KMS-11 (cell line): ENCODE results near the gene NT5C2.
"Not testable (repeated sequence)": the region's sequence is repeated elsewhere in the genome, so short reads cannot be mapped to it uniquely, and the experiment has no call there.

Source experiments
- H2AFZ ChIP-seq: fragments of 200-600 bp; sonication (generic); 2 replicates; pipeline ENCODE4 v1.6.1; 2016; ENCODE audit warnings: antibody characterized with exemption, mixed run types, low read depth
- H3K27ac ChIP-seq: fragments of 200-600 bp; sonication (generic); 2 replicates; pipeline ENCODE4 v1.6.1; 2016; ENCODE audit warnings: mild to moderate bottlenecking, mixed run types
- H3K27me3 ChIP-seq: fragments of 200-600 bp; sonication (generic); 2 replicates; pipeline ENCODE4 v1.6.1; 2017; ENCODE audit warnings: mild to moderate bottlenecking, low read depth, mixed run types, moderate library complexity; ENCODE audit not compliant: insufficient read depth
- H3K36me3 ChIP-seq: fragments of 200-600 bp; sonication (generic); 2 replicates; pipeline ENCODE4 v1.6.1; 2017; ENCODE audit warnings: mild to moderate bottlenecking, mixed run types; ENCODE audit not compliant: insufficient read depth
- H3K4me1 ChIP-seq: fragments of 200-600 bp; sonication (generic); 2 replicates; pipeline ENCODE4 v1.6.1; 2016; ENCODE audit warnings: mild to moderate bottlenecking, low read depth, mixed run types; ENCODE audit not compliant: poor library complexity, severe bottlenecking
- H3K4me2 ChIP-seq: fragments of 200-600 bp; sonication (generic); 2 replicates; pipeline ENCODE4 v1.7.0; 2016; ENCODE audit warnings: mild to moderate bottlenecking, mixed run types
- H3K4me3 ChIP-seq: fragments of 200-600 bp; sonication (generic); IDR thresholded peaks from 2 replicates; pipeline ENCODE4 v1.6.1; 2017; ENCODE audit warnings: low read depth, low read length, mixed read lengths; ENCODE audit not compliant: insufficient read depth
- H3K79me2 ChIP-seq: fragments of 200-600 bp; sonication (generic); 2 replicates; pipeline ENCODE4 v1.6.1; 2016; ENCODE audit warnings: low read depth, mixed run types; ENCODE audit not compliant: insufficient read depth
- H3K9ac ChIP-seq: fragments of 200-600 bp; sonication (generic); 2 replicates; pipeline ENCODE4 v1.6.1; 2016; ENCODE audit warnings: mild to moderate bottlenecking, mixed run types
- H4K20me1 ChIP-seq: fragments of 200-600 bp; sonication (generic); 2 replicates; pipeline ENCODE4 v1.6.1; 2016; ENCODE audit warnings: mild to moderate bottlenecking, mixed run types; ENCODE audit not compliant: insufficient read depth
- TF ChIP-seq, protein P1 (sequence below): fragments of 200-600 bp; sonication (generic); conservative IDR thresholded peaks from 2 replicates; pipeline ENCODE4 v1.6.1; 2017; ENCODE audit warnings: low read depth, mild to moderate bottlenecking, antibody characterized with exemption, low read length, moderate library complexity, mixed read lengths

The NT5C2 gene

DNA sequence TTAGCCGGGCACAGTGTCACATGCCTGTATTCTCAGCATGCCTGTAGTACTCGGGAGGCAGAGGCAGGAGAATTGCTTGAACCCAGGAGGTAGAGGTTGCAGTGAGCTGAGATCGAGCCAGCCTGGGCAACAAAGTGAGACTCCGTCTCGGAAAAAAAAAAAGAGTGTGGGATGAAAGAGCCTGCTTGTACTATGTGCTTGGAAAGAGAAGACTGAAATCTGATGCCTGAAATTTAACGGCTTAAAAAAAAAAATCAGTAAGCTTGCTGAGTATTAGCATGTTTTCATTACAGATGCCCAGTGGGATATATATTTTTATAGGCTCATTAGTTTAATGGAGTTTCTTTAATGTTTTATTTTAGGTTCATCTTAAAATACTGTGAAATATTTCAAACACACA lies 4.2 kb downstream of the NT5C2 start:
- Histone ChIP-seq H3K79me2 (peaks cover 66% of the 10 kb centered on the region), H3K4me2 (no peak overlapping the region), H4K20me1 (0 out of 2 replicates have a peak, but pooled peaks cover 3% of the 10 kb centered on the region), H3K27ac (no peak overlapping the region), H3K4me3 (no peak overlapping the region), H3K4me1 (peaks cover 16% of the 10 kb centered on the region), H3K9ac (no peak overlapping the region), H2AFZ (no peak overlapping the region), H3K36me3 (no peaks in the 10 kb centered on the region), H3K27me3 (no peaks in the 10 kb centered on the region)
- TF ChIP-seq, protein P1, sequence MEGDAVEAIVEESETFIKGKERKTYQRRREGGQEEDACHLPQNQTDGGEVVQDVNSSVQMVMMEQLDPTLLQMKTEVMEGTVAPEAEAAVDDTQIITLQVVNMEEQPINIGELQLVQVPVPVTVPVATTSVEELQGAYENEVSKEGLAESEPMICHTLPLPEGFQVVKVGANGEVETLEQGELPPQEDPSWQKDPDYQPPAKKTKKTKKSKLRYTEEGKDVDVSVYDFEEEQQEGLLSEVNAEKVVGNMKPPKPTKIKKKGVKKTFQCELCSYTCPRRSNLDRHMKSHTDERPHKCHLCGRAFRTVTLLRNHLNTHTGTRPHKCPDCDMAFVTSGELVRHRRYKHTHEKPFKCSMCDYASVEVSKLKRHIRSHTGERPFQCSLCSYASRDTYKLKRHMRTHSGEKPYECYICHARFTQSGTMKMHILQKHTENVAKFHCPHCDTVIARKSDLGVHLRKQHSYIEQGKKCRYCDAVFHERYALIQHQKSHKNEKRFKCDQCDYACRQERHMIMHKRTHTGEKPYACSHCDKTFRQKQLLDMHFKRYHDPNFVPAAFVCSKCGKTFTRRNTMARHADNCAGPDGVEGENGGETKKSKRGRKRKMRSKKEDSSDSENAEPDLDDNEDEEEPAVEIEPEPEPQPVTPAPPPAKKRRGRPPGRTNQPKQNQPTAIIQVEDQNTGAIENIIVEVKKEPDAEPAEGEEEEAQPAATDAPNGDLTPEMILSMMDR: no peak

DNA sequence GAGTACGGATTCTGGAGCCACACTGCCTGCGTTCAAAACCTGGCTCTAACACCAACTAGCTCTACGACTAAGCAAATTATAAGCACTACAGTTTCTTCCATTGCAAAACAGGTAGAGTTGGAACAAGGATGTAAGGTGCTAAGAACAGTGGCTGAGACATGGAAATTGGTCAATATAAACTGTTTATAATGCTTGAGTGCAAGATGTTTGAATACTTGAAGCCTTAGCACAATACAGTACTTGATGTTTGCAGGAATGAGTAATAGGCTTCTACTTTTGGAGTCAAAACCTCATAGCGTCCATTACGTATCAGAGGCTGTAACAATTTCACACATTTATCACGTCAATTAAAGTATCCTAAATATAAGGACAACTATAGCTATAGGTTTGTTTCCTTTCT lies 6.9 kb downstream of the NT5C2 start:
- H2AFZ ChIP-seq: no peak overlapping the region
- H3K27me3 ChIP-seq: no peaks in the 10 kb centered on the region
- no peak overlapping the region for H3K4me2 ChIP-seq
- H4K20me1 ChIP-seq: 0 out of 2 replicates have a peak, but pooled peaks cover 3% of the 10 kb centered on the region
- H3K36me3 ChIP-seq: no peaks in the 10 kb centered on the region
- no peak overlapping the region for H3K27ac ChIP-seq
- H3K4me3 ChIP-seq: no peak overlapping the region
- peaks cover 61% of the 10 kb centered on the region; the same call in 1 of the 2 replicates for H3K79me2 ChIP-seq
- TF ChIP-seq, protein P1: no peak
- H3K4me1 ChIP-seq: peaks cover 19% of the 10 kb centered on the region
- H3K9ac ChIP-seq: no peak overlapping the region

DNA sequence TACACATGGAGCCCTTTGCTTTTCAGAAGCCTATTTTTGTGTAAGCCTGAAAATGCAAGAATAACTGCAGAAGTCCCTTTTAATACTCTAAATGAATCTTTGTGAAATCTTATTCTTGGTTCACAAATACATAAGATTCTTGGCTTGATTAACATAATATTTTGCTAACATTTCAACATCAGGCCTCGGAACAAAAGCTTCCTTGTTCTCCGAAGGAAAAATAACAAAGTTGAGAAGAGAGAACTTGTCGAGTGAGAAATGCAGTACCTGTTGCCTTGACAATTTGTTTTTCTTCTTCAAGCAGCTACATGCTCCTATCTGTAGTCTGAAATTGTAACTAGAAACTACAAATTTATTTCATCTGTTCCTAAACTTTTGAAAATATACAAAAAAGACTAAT lies 8.5 kb downstream of the NT5C2 start:
- H3K27me3 ChIP-seq: no peaks in the 10 kb centered on the region
- peaks cover 15% of the 10 kb centered on the region for H3K4me1 ChIP-seq
- no peak overlapping the region for H3K27ac ChIP-seq
- H3K4me2 ChIP-seq: no peak overlapping the region
- H3K4me3 ChIP-seq: no peak overlapping the region
- peaks cover 46% of the 10 kb centered on the region; the same call in 1 of the 2 replicates for H3K79me2 ChIP-seq
- H2AFZ ChIP-seq: no peak overlapping the region
- 0 out of 2 replicates have a peak, but pooled peaks cover 3% of the 10 kb centered on the region for H4K20me1 ChIP-seq
- no peaks in the 10 kb centered on the region for H3K36me3 ChIP-seq
- TF ChIP-seq, protein P1: no peak
- no peak overlapping the region for H3K9ac ChIP-seq

DNA sequence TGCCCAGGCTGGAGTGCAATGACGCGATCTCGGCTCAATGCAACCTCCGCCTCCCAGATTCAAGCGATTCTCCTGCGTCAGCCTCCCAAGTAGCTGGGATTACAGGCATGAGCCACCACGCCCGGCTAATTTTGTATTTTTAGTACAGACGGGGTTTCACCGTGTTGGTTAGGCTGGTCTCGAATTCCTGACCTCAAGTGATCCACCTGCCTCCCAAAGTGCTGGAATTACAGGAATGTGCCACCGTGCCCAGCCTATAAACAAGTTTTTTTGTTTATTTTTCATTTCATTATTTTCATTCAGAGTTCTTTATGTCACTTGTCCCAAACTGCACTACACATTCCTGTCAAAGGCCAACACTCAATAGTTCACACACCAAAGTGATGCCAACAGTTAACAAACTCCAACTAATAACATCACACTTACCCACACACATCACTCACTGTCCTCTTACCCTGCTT lies 9.1 kb downstream of the NT5C2 start:
- not testable (repeated sequence) for H3K4me3 ChIP-seq, H3K36me3 ChIP-seq, H3K27ac ChIP-seq, H3K4me2 ChIP-seq, H2AFZ ChIP-seq, H3K9ac ChIP-seq, H3K27me3 ChIP-seq, H4K20me1 ChIP-seq
- peaks cover 40% of the 10 kb centered on the region; the same call in 1 of the 2 replicates for H3K79me2 ChIP-seq
- H3K4me1 ChIP-seq: peaks cover 15% of the 10 kb centered on the region

DNA sequence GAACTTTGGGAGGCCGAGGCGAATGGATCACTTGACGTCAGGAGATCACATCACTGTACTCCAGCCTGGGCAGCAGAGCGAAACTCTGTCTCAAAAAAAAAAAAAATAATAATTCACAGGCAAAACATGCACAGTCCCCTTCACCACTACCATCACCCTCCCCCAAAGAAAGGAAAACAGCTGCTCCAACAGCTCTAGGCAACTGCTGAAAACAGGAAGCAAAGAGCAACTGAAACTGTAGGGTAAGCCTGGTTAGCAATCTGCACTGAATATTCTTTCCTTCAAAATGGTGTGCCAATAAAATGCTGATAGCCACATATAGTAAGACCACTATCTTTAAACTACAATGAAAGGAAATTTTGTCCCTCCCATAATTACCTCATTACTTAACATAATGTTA lies 11.8 kb downstream of the NT5C2 start:
- H4K20me1 ChIP-seq: no peaks in the 10 kb centered on the region

More for the DNA sequence above, 11.8 kb downstream of the NT5C2 start:
- Histone ChIP-seq H3K4me2 (peak overlapping the region; percentile 17; the same call in 1 of the 2 replicates), H3K36me3 (no peaks in the 10 kb centered on the region), H3K27ac (no peak overlapping the region), H3K4me3 (no peak overlapping the region), H3K9ac (no peak overlapping the region), H3K27me3 (no peaks in the 10 kb centered on the region), H3K4me1 (peaks cover 34% of the 10 kb centered on the region), H2AFZ (no peak overlapping the region), H3K79me2 (peaks cover 16% of the 10 kb centered on the region; the same call in 1 of the 2 replicates)
- TF ChIP-seq, protein P1: no peak
